Peyer's patch (tissue), 4 donors: ENCODE data around the gene XPR1. TPM values are rescaled to one million over a fixed set of nuclear protein-coding genes. Genes with fewer than 3 reads are reported as not detected.
"Not testable (repeated sequence)": the region's sequence is repeated elsewhere in the genome, so short reads cannot be mapped to it uniquely, and the experiment has no call there.

Source experiments
- DNase-seq, 3 donors: peaks; one replicate each; pipeline ENCODE4 v3.0.0-alpha.2; 2017 to 2019
- H3K27ac ChIP-seq, 4 donors: fragments of 200-600 bp; sonication (generic); one replicate each; pipeline ENCODE4 v1.5.1; 2016 to 2019
- H3K27me3 ChIP-seq, 2 donors: fragments of 200-600 bp; sonication (generic); one replicate each; pipeline ENCODE4 v1.5.1; 2019
- H3K36me3 ChIP-seq, 3 donors: fragments of 200-600 bp; sonication (generic); one replicate each; pipeline ENCODE4 v1.5.1; 2016 to 2019
- H3K4me1 ChIP-seq, 4 donors: fragments of 200-600 bp; sonication (generic); one replicate each; pipeline ENCODE4 v1.5.1; 2016 to 2019
- H3K4me3 ChIP-seq, 4 donors: fragments of 200-600 bp; sonication (generic); 1 replicate in 3 of 4; 2 replicates in 1 of 4; pipeline ENCODE4 v1.5.1; 2016 to 2019; ENCODE audit warnings: mild to moderate bottlenecking in 1 of 4
- H3K9me3 ChIP-seq, 4 donors: fragments of 200-600 bp; sonication (generic); one replicate each; pipeline ENCODE4 v1.5.1; 2016 to 2019; ENCODE audit warnings: mild to moderate bottlenecking in 1 of 4
- POLR2A ChIP-seq, 2 donors: fragments of 450-650 bp; IDR thresholded peaks; one replicate each; pipeline ENCODE4 v1.5.1; 2017; ENCODE audit warnings: antibody characterized with exemption in 2 of 2, mild to moderate bottlenecking in 2 of 2, moderate library complexity in 2 of 2
- total RNA-seq, 4 donors: library from RNA; depleted of rRNA; stranded (reverse); fragments of >200 nt; gene quantifications; one replicate each; pipeline ENCODE4 v1.1.0, GENCODE V29; 2016
- TF ChIP-seq, protein P1 (sequence below), 6 experiments: fragments of 450-650 bp in 4 of 6; fragments of 200-600 bp in 2 of 6; sonication (generic) in 1 of 6; IDR thresholded peaks; one replicate each; pipeline ENCODE4 v1.5.1; 2017 to 2019; ENCODE audit warnings: antibody characterized with exemption in 6 of 6, mild to moderate bottlenecking in 3 of 6, moderate library complexity in 1 of 6

The XPR1 gene
- total RNA-seq, 4 donors from 2014 or later = 29.7 to 59.7 (median 53.9) TPM

DNA sequence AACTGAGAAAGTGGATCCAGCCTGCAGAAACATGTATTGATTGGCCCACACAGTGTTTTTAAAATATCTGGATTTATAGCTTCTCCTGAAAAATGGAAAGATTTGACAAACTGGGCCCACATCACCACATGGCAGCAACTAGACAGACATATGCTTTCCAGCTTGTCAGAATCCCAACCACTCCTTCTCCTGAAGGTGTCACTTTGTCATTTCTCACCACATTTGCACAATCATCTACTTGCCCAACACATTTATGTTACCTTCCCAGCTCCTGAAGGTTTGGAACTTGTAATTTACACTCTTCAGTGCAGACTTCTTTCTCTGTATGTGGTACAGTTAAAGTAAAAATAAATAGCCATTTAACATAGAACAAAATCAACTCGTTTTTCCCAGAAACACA lies 154.8 kb downstream of the XPR1 start:
- Histone ChIP-seq H3K9me3 (no peaks in the 10 kb centered on the region), H3K27me3 (no peaks in the 10 kb centered on the region), H3K4me3 (no peak overlapping the region), H3K4me1 (no peaks in the 10 kb centered on the region), H3K36me3 (peaks cover 0 to 6% (median 0%) of the 10 kb centered on the region in 3 donors), H3K27ac (no peak overlapping the region)
- no peak for DNase-seq
- no peak for TF ChIP-seq POLR2A (IDR thresholded peaks at IDR 0.05)
- TF ChIP-seq, protein P1, sequence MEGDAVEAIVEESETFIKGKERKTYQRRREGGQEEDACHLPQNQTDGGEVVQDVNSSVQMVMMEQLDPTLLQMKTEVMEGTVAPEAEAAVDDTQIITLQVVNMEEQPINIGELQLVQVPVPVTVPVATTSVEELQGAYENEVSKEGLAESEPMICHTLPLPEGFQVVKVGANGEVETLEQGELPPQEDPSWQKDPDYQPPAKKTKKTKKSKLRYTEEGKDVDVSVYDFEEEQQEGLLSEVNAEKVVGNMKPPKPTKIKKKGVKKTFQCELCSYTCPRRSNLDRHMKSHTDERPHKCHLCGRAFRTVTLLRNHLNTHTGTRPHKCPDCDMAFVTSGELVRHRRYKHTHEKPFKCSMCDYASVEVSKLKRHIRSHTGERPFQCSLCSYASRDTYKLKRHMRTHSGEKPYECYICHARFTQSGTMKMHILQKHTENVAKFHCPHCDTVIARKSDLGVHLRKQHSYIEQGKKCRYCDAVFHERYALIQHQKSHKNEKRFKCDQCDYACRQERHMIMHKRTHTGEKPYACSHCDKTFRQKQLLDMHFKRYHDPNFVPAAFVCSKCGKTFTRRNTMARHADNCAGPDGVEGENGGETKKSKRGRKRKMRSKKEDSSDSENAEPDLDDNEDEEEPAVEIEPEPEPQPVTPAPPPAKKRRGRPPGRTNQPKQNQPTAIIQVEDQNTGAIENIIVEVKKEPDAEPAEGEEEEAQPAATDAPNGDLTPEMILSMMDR (IDR thresholded peaks at IDR 0.05) = no peak

- Histone ChIP-seq H3K4me3 (no peak overlapping the region), H3K4me1 (no peaks in the 10 kb centered on the region), H3K27ac (no peak overlapping the region), H3K36me3 (peaks cover 0 to 6% (median 0%) of the 10 kb centered on the region in 3 donors), H3K9me3 (no peaks in the 10 kb centered on the region), H3K27me3 (no peaks in the 10 kb centered on the region)
- TF ChIP-seq POLR2A (IDR thresholded peaks at IDR 0.05) = no peak
- TF ChIP-seq, protein P1 (IDR thresholded peaks at IDR 0.05) = no peak
- DNase-seq = no peak
Measured at GRCh38 chr1:180787628-180788307, 155.9 kb downstream of the XPR1 start.

GRCh38 chr1:180789460-180789859 lies 157.6 kb downstream of the XPR1 start:
- Histone ChIP-seq H3K9me3 (no peaks in the 10 kb centered on the region), H3K27me3 (no peaks in the 10 kb centered on the region), H3K4me3 (no peak overlapping the region), H3K4me1 (no peaks in the 10 kb centered on the region), H3K36me3 (peaks cover 0 to 6% (median 0%) of the 10 kb centered on the region in 3 donors), H3K27ac (no peak overlapping the region)
- TF ChIP-seq, protein P1 (IDR thresholded peaks at IDR 0.05) = no peak
- no peak for TF ChIP-seq POLR2A (IDR thresholded peaks at IDR 0.05)
- no peak for DNase-seq

DNA sequence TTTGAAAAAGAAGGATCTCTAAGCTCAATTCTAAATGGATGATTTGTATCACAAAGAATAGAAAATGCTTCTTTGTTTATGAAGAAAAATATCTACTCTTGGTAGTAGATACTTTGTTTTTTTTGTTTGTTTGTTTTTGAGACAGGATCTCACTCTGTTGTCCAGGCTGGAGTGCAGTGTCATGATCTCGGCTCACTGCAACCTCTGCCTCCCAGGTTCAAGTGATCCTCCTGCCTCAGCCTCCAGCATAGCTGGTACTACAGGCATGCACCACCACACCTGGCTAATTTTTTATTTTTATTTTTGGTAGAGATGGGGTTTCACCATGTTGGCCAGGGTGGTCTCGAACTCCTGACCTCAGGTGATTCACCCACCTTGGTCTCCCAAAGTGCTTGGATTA lies 159.3 kb downstream of the XPR1 start:
- H3K27ac ChIP-seq, H3K27me3 ChIP-seq, H3K4me1 ChIP-seq, DNase-seq, H3K36me3 ChIP-seq, H3K4me3 ChIP-seq, H3K9me3 ChIP-seq: not testable (repeated sequence)

DNA sequence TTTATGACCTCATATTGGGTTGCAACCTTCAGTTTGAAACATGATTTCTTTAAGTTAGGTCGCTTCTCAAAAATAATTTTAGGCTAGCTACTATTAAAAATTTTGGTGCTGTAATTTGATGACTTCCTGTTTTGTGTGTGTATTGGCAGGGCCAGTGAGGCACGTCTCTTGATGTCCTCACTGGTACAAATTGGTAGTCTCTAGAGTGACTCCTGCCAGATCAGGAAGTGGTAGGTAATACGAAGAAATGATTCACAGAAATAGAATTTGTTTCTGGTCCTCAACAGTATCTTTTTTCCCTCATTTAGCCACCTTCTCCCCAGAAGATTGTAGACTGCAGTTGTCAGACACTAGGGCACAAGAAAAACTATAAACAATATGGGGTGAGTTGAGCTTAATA lies 160.0 kb downstream of the XPR1 start:
- no peaks in the 10 kb centered on the region for H3K27me3 ChIP-seq
- no peaks in the 10 kb centered on the region for H3K4me1 ChIP-seq
- H3K9me3 ChIP-seq = no peaks in the 10 kb centered on the region
- no peak overlapping the region for H3K4me3 ChIP-seq
- no peak for DNase-seq
- no peak overlapping the region for H3K27ac ChIP-seq
- TF ChIP-seq POLR2A (IDR thresholded peaks at IDR 0.05) = no peak
- TF ChIP-seq, protein P1 (IDR thresholded peaks at IDR 0.05) = no peak
- peaks cover 0 to 6% (median 0%) of the 10 kb centered on the region in 3 donors for H3K36me3 ChIP-seq

DNA sequence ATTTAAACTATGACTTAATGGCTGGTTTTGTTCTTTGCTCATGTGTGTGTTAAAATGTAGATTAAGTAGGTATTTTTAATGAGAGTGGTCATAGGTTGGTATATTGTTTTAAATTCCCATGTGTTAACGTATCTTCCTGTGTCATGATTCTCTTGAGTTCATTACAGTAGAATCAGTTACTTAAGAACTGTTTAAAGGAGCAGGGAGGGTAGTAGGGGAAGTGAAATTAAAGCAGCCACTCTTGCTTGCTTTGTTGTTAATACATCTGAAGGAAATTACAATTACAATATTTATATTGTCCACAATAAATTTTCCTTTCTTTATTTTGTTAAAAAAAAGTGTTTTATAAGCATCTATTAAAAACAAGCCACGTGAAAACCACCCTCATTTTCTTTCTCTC lies 161.6 kb downstream of the XPR1 start:
- no peak for DNase-seq
- Histone ChIP-seq H3K36me3 (no peaks in the 10 kb centered on the region), H3K9me3 (no peaks in the 10 kb centered on the region), H3K4me1 (no peaks in the 10 kb centered on the region), H3K27ac (no peak overlapping the region), H3K4me3 (no peak overlapping the region), H3K27me3 (no peaks in the 10 kb centered on the region)
- TF ChIP-seq POLR2A (IDR thresholded peaks at IDR 0.05) = no peak
- TF ChIP-seq, protein P1 (IDR thresholded peaks at IDR 0.05) = no peak
